Measurements from ENCODE around the gene BCL11B.

BCL11B gene

DNA sequence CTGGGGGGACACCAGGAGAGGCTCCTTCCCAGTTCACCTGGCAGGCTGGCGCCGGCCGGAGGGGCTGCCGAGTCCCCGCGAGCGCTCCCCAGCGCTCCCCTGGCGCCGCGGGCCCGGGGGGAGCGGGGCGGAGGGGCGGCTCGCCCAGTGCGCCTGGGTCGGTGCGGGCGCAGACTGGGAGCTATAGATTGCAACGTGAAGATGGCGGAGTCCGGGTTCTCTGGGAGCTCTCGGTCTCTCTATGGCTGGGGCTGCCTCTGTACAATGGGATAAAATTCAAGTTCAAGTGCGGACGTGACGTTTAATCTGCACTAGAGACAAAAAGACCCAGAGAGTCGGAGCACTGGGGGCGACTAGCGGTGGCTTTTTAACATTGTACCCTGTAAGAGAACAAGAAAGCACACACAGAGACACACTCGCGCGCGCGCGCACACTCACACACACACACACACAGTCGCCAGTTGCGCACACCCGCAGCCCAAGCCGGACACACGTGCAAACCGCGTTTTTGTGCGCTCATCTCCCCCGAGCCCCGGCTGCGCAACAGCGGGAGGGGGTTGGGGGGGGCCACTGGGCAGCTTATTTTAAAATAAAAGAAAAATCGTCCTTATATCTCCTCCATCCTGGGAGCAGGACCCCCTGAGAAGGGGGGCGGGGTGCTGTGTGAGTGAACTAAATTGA lies at the start of gene BCL11B:
Gene BCL11B (minus strand): TSS at position 247 of the 681 bp plus-strand sequence. CDS start 979 bp downstream, outside the sequence.
- peak; percentile 74 to 82 for DNase-seq (ENCODE audit: low read depth in 2 of 2)

- no peak for DNase-seq (ENCODE audit: low read depth in 2 of 2)
These were observed 49.4 kb upstream of the BCL11B start for GRCh38 chr14:99321236-99321925.

DNA sequence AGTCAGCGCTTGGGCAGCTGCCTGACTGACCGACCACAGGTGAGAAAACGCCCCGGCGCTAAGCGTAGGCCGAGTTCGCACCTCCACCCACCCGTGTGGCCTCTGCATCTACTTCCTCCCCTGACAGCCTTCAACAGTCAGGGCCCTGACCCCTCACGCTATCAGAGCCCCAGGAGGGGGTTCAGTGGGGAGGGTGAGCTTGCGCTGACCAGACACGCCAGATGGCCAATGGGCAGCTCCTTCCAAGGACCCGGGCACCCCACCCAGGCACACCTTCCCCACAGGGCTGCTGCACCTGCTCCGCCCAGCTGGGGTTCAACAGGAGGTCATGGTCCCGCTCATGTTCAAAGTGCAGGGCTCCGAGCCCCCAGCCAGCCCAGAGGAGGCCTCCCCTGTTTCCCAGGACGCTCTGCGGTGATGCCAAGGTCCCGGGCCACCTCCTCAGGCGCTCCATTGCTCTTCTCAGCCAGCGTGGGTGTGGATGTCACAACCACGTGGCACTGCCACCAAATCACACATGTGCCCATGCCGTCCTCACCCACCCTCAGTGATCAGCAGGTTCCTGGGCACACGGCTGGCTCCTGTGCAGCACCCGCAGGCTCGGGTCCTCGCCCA lies 48.7 kb upstream of the BCL11B start:
- no peak for DNase-seq (ENCODE audit: low read depth in 2 of 2)

GRCh38 chr14:99320105-99320572 lies 48.1 kb upstream of the BCL11B start:
- peak; percentile 66 to 70 for DNase-seq (ENCODE audit: low read depth in 2 of 2)

DNA sequence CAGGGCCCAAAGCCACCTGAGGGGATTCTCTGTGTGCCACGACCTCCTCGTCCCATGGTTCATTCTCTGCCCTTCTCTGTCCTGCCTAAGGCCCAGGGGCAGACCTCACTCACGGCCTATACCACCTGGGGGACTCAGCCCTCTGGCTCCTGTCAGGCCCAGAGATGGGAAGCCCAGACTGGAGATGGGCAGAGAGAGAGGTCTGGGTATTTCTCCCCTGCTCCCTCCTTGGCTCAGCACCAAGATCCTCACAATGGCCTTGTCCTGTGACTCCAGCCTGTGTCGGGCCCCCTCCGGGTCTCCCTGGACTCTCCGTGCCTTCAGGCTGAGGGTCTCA lies 46.9 kb upstream of the BCL11B start:
- DNase-seq (ENCODE audit: low read depth in 2 of 2): no peak

DNA sequence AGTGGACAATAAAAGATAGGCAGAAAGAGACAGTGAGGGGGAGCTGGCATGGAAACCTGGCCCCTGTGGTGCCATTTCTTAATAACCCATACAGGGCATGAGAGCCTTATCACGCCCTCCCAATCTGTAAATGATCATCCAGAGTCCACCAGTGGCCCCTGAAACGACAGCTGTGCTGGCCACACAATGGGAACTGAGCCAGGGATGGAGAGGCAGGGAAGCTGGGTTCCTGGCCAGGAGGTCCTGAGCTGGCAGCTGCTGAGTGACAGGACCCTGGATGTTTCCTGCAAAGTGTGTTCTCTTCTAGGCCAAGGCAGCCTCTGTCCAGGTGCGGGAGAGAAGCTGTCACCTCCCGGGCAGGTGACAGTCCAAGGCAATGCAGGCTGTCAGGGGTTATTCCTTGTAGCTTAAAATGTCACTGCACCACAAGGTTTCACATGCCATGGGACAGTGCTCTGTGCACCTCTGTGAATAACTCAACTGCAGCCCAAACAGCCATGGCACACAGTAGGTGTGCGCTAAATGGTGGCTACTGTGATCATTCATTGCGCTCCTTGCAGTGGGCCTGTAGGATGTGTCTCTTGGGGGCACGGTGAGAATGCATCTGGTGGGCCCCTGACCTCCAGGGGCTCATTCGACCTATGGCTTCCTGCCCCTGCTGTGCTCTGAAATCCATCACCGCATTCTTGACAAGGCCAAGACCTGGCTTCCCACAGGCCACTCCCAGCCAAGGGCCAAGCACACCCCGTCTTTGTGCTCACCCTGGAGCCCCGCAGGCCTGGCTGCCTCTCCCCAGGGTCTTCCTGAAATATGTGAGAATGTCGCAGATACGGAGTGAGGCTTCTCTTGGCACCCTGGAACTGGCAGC lies 46.3 kb upstream of the BCL11B start:
- no peak for DNase-seq (ENCODE audit: low read depth in 2 of 2)

- no peak for DNase-seq (ENCODE audit: low read depth in 2 of 2)
These were observed 45.5 kb upstream of the BCL11B start for GRCh38 chr14:99317231-99318090.

DNA sequence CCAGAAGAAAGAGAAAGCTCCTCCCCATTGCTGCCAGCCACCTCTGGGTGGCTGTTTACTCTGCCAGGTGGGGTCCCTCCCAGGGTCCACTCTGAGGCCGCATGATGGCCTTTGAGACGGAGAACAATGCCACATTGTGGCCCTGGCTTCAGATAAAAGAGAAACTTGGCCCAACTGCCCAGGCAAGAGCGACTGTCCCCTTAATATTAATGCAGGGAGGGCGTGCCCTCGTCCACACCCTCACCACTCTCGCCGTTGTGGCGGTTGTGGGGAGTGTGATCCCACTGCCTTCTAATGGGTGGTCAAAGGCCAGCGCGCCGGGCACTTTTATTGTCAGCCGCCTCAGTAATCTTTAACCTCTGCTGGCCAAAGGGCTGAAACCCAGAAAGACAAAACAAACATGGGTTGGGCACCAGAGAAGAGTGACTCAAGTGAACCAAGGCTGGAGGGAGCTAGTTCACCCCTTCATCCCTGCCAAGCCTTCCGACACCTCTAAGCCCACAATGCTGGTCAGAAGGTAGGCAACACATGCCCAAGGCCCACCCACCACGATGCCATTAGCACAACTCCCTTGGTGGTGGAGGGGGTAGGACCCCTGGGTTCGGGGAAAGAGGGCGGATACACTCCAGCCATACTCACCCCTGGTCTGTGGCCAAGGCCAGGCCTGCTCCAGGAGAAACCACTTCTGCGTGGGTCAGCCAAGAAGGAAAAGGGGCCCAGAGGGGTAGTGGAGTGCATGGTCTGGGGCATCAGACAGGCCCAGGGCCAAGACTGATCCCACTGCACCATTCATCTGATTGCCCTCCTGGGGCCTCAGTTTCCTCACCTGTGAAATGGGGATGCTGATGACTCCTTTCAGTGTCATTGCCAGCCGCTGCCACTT lies 44.5 kb upstream of the BCL11B start:
- DNase-seq (ENCODE audit: low read depth in 2 of 2): no peak

DNA sequence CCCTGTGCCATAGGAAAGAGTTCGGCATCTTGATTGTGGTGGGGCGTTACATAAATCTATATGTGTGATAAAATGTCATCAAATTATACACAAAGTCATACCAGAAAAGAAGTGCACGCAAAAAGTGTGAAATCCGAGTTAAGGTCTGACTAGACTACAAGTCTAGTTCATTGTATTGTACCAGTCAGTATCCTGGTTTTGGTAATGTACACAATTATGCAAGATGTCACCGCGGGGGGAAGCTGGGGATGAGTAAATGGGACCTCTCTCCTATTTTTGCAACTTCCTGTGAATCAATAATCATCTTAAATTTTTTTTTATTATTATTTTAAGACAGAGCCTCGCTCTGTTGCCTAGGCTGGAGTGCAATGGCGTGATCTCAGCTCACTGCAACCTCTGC lies 43.2 kb upstream of the BCL11B start:
- DNase-seq (ENCODE audit: low read depth in 2 of 2): no peak

DNA sequence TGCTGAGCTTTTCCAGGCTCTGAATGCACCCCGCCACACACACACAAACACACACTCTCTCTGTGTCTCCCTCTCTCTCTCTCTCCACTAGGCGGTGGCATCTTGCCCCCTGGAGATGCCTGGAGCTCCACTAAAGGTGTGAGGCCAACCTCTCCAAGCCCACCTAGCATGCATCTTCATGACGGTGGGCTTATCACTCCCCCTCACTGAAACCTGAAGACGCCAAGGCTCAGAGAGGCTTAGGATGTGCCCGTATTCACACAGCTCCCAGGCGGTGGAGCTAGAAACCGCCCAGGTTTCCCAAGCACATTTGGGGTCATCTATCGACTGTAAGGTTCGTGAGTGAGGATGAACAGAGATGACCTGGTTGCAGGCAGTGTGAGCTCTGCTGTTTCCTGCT lies 42.6 kb upstream of the BCL11B start:
- no peak for DNase-seq (ENCODE audit: low read depth in 2 of 2)

- DNase-seq (ENCODE audit: low read depth in 2 of 2): no peak
These were observed 41.2 kb upstream of the BCL11B start for GRCh38 chr14:99313234-99313633.

- no peak for DNase-seq (ENCODE audit: low read depth in 2 of 2)
These were observed 40.1 kb upstream of the BCL11B start for GRCh38 chr14:99312106-99312505.

- DNase-seq (ENCODE audit: low read depth in 2 of 2): no peak
These were observed 37.3 kb upstream of the BCL11B start for GRCh38 chr14:99309220-99309766.

- DNase-seq (ENCODE audit: low read depth in 2 of 2): no peak
These were observed 32.2 kb upstream of the BCL11B start for GRCh38 chr14:99304208-99304607.

DNA sequence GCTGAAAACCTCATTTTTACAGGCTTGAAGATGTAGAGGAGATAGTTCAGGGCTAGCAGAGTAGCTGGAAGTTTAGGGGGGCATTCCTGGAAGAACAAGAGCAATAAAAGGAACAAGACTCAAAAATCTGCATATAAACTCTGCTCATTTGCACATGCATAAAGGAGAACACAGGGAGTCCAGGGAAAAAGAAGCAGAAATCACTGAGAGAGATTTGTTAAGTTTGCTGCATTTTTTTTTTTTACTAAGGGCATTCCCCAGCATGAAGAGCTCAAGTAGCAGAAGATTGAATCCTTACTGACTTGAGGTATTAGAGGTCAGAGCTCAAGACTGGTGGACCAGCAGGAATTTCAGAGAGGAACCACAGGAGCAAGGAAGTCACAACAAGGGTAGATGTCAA lies 28.2 kb upstream of the BCL11B start:
- no peak for DNase-seq (ENCODE audit: low read depth in 2 of 2)

GRCh38 chr14:99296517-99296916 lies 24.5 kb upstream of the BCL11B start:
- no peak for DNase-seq (ENCODE audit: low read depth in 2 of 2)

DNA sequence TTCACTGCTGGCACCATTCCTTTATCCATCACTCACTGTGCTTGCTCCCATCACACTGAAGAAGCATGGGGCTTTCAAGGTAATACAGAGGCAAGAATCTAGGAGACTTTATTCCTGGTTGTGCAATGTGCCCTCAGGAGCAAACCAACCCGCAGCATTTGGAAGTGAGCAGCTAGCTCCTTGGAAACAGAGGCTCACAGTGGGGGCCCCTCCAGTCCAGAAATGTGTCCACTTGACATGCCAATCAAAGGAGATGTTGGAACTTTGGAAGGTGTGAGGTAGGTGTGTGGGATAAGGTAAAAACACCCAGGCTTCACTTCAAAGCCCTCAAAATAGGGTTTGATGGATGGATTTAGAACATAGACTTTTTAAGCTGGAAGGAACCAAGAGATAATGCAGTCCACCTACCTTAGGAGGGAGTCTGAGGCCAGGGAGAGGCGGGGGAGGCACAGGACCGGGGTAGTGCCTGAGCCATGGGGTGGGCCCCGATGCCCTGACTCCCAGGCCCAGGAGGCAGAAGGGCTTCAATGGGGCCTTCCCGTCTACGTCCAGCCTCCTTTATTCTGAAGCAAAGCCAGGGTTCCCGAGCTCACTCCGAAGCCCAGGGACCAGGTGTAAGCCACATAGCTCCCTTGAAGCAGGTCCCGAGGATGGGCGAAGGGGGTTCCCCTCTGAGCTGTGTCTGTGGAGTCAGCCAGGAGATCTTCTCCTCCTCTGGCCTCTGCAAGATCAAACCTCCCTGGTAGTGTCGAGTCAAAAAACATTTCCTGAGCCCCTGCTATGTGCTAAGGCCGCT lies 17.6 kb upstream of the BCL11B start:
- no peak for DNase-seq (ENCODE audit: low read depth in 2 of 2)

- DNase-seq (ENCODE audit: low read depth in 2 of 2): no peak
These were observed 17.0 kb upstream of the BCL11B start for GRCh38 chr14:99288948-99289347.
